ENCODE results near the gene BOLL. TPM values are rescaled to one million over a fixed set of nuclear protein-coding genes. Genes with fewer than 3 reads are reported as not detected.
"Not testable (repeated sequence)": the region's sequence is repeated elsewhere in the genome, so short reads cannot be mapped to it uniquely, and the experiment has no call there.

The BOLL gene
- total RNA-seq (not detected), polyA plus RNA-seq (not detected)
- long read RNA-seq, donor 1: 0 reads
- long read RNA-seq, donor 2: 0 reads
- long read RNA-seq, donor 3: 0 reads
- long read RNA-seq, donor 4: 0 reads
- long read RNA-seq, donor 5: 0 reads
- long read RNA-seq, donor 6: 0 reads
- long read RNA-seq, donor 7: 0 reads
- long read RNA-seq, donor 8: 0 reads
- long read RNA-seq, donor 9: 0 reads
- long read RNA-seq, donor 10: 0 reads

- H3K4me3 ChIP-seq: peak within 1 kb of the TSS in 2 of 4 donors; percentile 21 to 53
- WGBS, 4 donors: 83 to 90% (median 88%) methylated on average over 33 to 80 of the region's 80 CpGs
Measured at GRCh38 chr2:197784956-197785941, at the start of gene BOLL. BOLL (minus strand) TSS chr2:197785319; CDS start chr2:197781850, 3,469 bp downstream.

GRCh38 chr2:197834771-197835170 is 49.7 kb upstream of the BOLL start:
- H3K9me3 ChIP-seq (replicated peaks in 1 of 3); DNase-seq; H3K4me3 ChIP-seq; H3K27me3 ChIP-seq; H3K4me1 ChIP-seq (replicated peaks in 1 of 2); H3K36me3 ChIP-seq (replicated peaks in 1 of 2); H3K27ac ChIP-seq; intact Hi-C loops (cut with DNase I): not testable (repeated sequence)
- 78 to 96% (median 86%) methylated on average over 2 of the region's 2 CpGs for WGBS, 4 donors

More at GRCh38 chr2:197784956-197785941, at the start of gene BOLL:
- no peak for TF ChIP-seq CTCF (IDR thresholded peaks at IDR 0.05)
- TF ChIP-seq POLR2A (IDR thresholded peaks at IDR 0.05): no peak
- H3K36me3 ChIP-seq (replicated peaks in 1 of 2): no peaks in the 10 kb centered on the region
- peaks cover 19% of the 10 kb centered on the region for H3K27me3 ChIP-seq
- intact Hi-C loops (cut with DNase I): no loop called here
- peak in 1 of 7 donors; percentile 15 for DNase-seq
- no peaks in the 10 kb centered on the region for H3K9me3 ChIP-seq (replicated peaks in 1 of 3)
- peaks cover 0 to 8% of the 10 kb centered on the region in 2 donors for H3K4me1 ChIP-seq (replicated peaks in 1 of 2)
- no peak within 1 kb of the TSS for H3K27ac ChIP-seq

DNA sequence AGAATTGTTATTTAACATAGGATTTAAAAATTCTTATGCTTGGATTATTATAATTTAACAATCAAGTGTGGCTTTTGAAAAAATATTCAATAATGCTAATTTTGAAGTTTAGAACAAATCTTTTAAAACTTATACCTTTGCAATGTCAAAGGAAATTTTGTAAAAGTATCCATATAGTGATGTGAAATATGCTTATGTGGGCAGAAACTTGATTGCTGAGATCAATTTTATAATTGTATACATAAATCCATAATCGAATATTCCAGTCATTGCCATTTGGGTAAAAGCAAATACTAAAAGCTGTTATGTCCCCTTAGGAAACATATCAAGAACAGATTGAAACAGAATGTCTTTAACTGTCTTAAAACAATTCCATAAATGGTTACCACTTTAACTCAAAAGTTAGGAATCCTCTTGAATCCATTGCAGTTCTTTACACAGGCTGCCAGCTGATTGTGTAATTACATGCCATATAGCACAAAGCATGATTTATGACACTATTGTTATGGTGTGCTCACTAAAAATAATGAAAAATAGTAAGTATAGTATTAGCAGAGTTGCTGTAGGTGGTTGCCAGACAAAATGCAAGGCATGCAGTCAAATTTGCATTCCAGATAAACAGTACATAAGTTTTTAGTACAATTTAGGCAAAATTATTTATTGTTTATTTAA is 43.5 kb upstream of the BOLL start:
- WGBS, 4 donors: 64 to 85% (median 72%) methylated on average over 1 of the region's 1 CpG
- H3K27ac ChIP-seq: no peak overlapping the region
- peaks cover 0 to 8% of the 10 kb centered on the region in 2 donors for H3K4me1 ChIP-seq (replicated peaks in 1 of 2)
- TF ChIP-seq CTCF (IDR thresholded peaks at IDR 0.05): no peak
- no peak for TF ChIP-seq POLR2A (IDR thresholded peaks at IDR 0.05)
- peak in 1 of 7 donors; percentile 6 for DNase-seq
- no peaks in the 10 kb centered on the region for H3K27me3 ChIP-seq
- no peaks in the 10 kb centered on the region for H3K36me3 ChIP-seq (replicated peaks in 1 of 2)
- intact Hi-C loops (cut with DNase I): no loop called here
- peaks cover 0 to 4% (median 0%) of the 10 kb centered on the region in 3 donors for H3K9me3 ChIP-seq (replicated peaks in 1 of 3)
- no peak overlapping the region for H3K4me3 ChIP-seq

DNA sequence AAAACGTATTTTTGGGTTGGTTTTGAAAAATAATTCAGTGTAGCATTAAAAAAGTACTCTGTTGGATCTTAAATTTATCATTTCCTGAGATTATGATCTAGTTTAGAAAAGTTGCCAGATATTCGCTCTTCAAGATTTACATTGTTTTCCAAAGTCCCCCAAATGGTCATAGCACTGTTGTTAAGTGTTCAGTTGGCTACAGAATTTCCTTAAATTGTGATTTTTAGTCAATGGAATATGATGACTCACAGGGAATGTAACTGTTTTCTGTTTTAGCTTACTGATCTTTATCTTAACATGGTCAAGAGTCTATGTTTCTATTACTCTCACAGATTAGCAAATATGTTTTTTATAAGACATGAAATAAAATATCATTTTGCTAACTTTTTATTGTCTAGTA is 42.5 kb upstream of the BOLL start:
- Histone ChIP-seq H3K27me3 (no peaks in the 10 kb centered on the region), H3K27ac (no peak overlapping the region), H3K36me3 (replicated peaks in 1 of 2) (no peaks in the 10 kb centered on the region), H3K4me1 (replicated peaks in 1 of 2) (peaks cover 0 to 8% of the 10 kb centered on the region in 2 donors), H3K4me3 (no peak overlapping the region), H3K9me3 (replicated peaks in 1 of 3) (peaks cover 0 to 4% (median 0%) of the 10 kb centered on the region in 3 donors)
- 58 to 69% (median 65%) methylated on average over 2 of the region's 2 CpGs for WGBS, 4 donors
- TF ChIP-seq CTCF (IDR thresholded peaks at IDR 0.05) (no peak), POLR2A (IDR thresholded peaks at IDR 0.05) (no peak)
- intact Hi-C loops (cut with DNase I): no loop called here
- no peak for DNase-seq
